IMR-90 (cell line): ENCODE results near the gene TAGLN2. TPM values are rescaled to one million over a fixed set of nuclear protein-coding genes. Genes with fewer than 3 reads are reported as not detected.

Experiments used
- ATAC-seq: fragments of 200-7000 bp; cut with Tn5 transposase; 2 replicates; pipeline ENCODE4 v1.9.1; 2020; ENCODE audit warnings: low read depth, mild to moderate bottlenecking, moderate library complexity
- BruUV-seq: library from RNA; stranded (reverse); fragments of 400-500 nt; replicated peaks from 2 replicates; lab custom pipeline; 2021; lab: Mats Ljungman, UMichigan
- CTCF ChIA-PET: fragments of 300-600 bp; formaldehyde crosslinking; extraction: SDS; loops from one replicate; lab custom pipeline; 2021; ENCODE audit warnings: antibody characterized with exemption; lab: Yijun Ruan, JAX
- POLR2A ChIA-PET: fragments of 300-600 bp; sonication (Branson Sonifier 250); formaldehyde crosslinking; loops from one replicate; lab custom pipeline; 2022; ENCODE audit warnings: antibody characterized with exemption; ENCODE audit not compliant: unreplicated experiment; lab: Charles Lee
- DNase-seq: peaks from one replicate; pipeline ENCODE4 v3.0.0; 2013
- H2AFZ ChIP-seq: replicated peaks from 2 replicates; pipeline ENCODE3; 2013; ENCODE audit warnings: low read length, mild to moderate bottlenecking; ENCODE audit not compliant: poor library complexity
- H2AK5ac ChIP-seq: 2 replicates; pipeline ENCODE4 v1.6.1; 2013; ENCODE audit warnings: low read depth, low read length, inconsistent platforms
- H2AK9ac ChIP-seq: replicated peaks from 2 replicates; pipeline ENCODE3; 2013; ENCODE audit warnings: mild to moderate bottlenecking, low read depth, low read length, moderate library complexity; ENCODE audit not compliant: poor library complexity
- H2BK120ac ChIP-seq: 2 replicates; pipeline ENCODE4 v1.6.1; 2013; ENCODE audit warnings: low read depth, low read length, inconsistent platforms
- H2BK15ac ChIP-seq: 3 replicates; pipeline ENCODE4 v1.6.1; 2013; ENCODE audit warnings: low read depth, low read length, inconsistent platforms
- H2BK20ac ChIP-seq: 2 replicates; pipeline ENCODE4 v1.6.1; 2013; ENCODE audit warnings: low read depth, mild to moderate bottlenecking, inconsistent platforms, low read length, moderate library complexity
- H2BK5ac ChIP-seq: 2 replicates; pipeline ENCODE4 v1.6.1; 2013; ENCODE audit warnings: mild to moderate bottlenecking, low read depth, low read length, inconsistent platforms; ENCODE audit not compliant: poor library complexity, severe bottlenecking
- H3K14ac ChIP-seq: replicated peaks from 2 replicates; pipeline ENCODE4 v1.6.1; 2013; ENCODE audit warnings: low read depth, low read length, inconsistent platforms
- H3K18ac ChIP-seq: 2 replicates; pipeline ENCODE4 v1.6.1; 2013; ENCODE audit warnings: low read depth, low read length, control low read depth
- H3K23ac ChIP-seq: 2 replicates; pipeline ENCODE4 v1.6.1; 2013; ENCODE audit warnings: low read depth, low read length, inconsistent platforms
- H3K27ac ChIP-seq: 2 replicates; pipeline ENCODE4 v1.5.1; 2013; ENCODE audit warnings: mild to moderate bottlenecking, control low read depth, low read length; ENCODE audit not compliant: insufficient read depth
- H3K27me3 ChIP-seq: 2 replicates; pipeline ENCODE4 v1.6.1; 2013; ENCODE audit warnings: low read length; ENCODE audit not compliant: control insufficient read depth, insufficient read depth
- H3K36me3 ChIP-seq: 2 replicates; pipeline ENCODE4 v1.6.1; 2013; ENCODE audit warnings: low read length, mixed read lengths; ENCODE audit not compliant: control insufficient read depth, insufficient read depth
- H3K4ac ChIP-seq: 2 replicates; pipeline ENCODE4 v1.6.1; 2013; ENCODE audit warnings: low read depth, low read length, inconsistent platforms
- H3K4me1 ChIP-seq: 2 replicates; pipeline ENCODE4 v1.6.1; 2013; ENCODE audit warnings: low read length, mixed read lengths; ENCODE audit not compliant: control insufficient read depth, insufficient read depth
- H3K4me2 ChIP-seq: 2 replicates; pipeline ENCODE4 v1.6.1; 2013; ENCODE audit warnings: low read depth, mild to moderate bottlenecking, control low read depth, low read length, moderate library complexity
- H3K4me3 ChIP-seq: 2 replicates; pipeline ENCODE4 v1.5.1; 2013; ENCODE audit warnings: low read depth, mild to moderate bottlenecking, control low read depth, low read length, moderate library complexity; ENCODE audit not compliant: insufficient read depth
- H3K56ac ChIP-seq: 2 replicates; pipeline ENCODE4 v1.6.1; 2013; ENCODE audit warnings: low read length, inconsistent platforms; ENCODE audit not compliant: insufficient read depth; ENCODE audit errors: extremely low read depth
- H3K79me1 ChIP-seq, 2 experiments: 2 replicates each; pipeline ENCODE4 v1.6.1; 2013; ENCODE audit warnings: low read length in 2 of 2, inconsistent platforms in 1 of 2, low read depth in 1 of 2
- H3K9ac ChIP-seq: 2 replicates; pipeline ENCODE4 v1.6.1; 2013; ENCODE audit warnings: low read depth, low read length, control low read depth
- H3K9me1 ChIP-seq: 2 replicates; pipeline ENCODE4 v1.6.1; 2013; ENCODE audit warnings: low read length, inconsistent platforms; ENCODE audit not compliant: insufficient read depth
- H3K9me3 ChIP-seq: 2 replicates; pipeline ENCODE4 v1.6.1; 2013; ENCODE audit warnings: low read length; ENCODE audit not compliant: control insufficient read depth, insufficient read depth
- H4K20me1 ChIP-seq: 2 replicates; pipeline ENCODE4 v1.6.1; 2013; ENCODE audit warnings: low read length, inconsistent platforms; ENCODE audit not compliant: insufficient read depth
- H4K5ac ChIP-seq: 2 replicates; pipeline ENCODE4 v1.6.1; 2013; ENCODE audit warnings: mild to moderate bottlenecking, low read depth, low read length, control low read depth
- H4K8ac ChIP-seq, 2 experiments: 2 replicates each; pipeline ENCODE4 v1.6.1; 2013; ENCODE audit warnings: low read depth in 2 of 2, low read length in 2 of 2, control low read depth in 1 of 2, inconsistent platforms in 1 of 2
- H4K91ac ChIP-seq: 2 replicates; pipeline ENCODE4 v1.6.1; 2013; ENCODE audit warnings: low read depth, low read length, inconsistent platforms; ENCODE audit not compliant: insufficient read depth
- BHLHE40 ChIP-seq: fragments of 150-350 bp; IDR thresholded peaks from 2 replicates; pipeline ENCODE4 v1.6.1; 2016; ENCODE audit warnings: mild to moderate bottlenecking, low read depth, low read length
- CEBPB ChIP-seq: IDR thresholded peaks from 2 replicates; pipeline ENCODE4 v1.6.1; 2012; ENCODE audit warnings: low read depth, low read length, improper control_type of control experiment
- CHD1 ChIP-seq: IDR thresholded peaks from 2 replicates; pipeline ENCODE4 v1.6.1; 2012; ENCODE audit warnings: low read depth, low read length, improper control_type of control experiment
- CTCF ChIP-seq: conservative IDR thresholded peaks from 2 replicates; pipeline ENCODE4 v1.5.1; 2012; ENCODE audit warnings: mild to moderate bottlenecking, low read depth, low read length, improper control_type of control experiment
- ELK1 ChIP-seq: fragments of 150-350 bp; IDR thresholded peaks from 2 replicates; pipeline ENCODE4 v1.6.1; 2016; ENCODE audit warnings: low read depth, mild to moderate bottlenecking, low read length, moderate library complexity, borderline replicate concordance
- MAZ ChIP-seq: IDR thresholded peaks from 2 replicates; pipeline ENCODE4 v1.6.1; 2012; ENCODE audit warnings: low read depth, mild to moderate bottlenecking, low read length, improper control_type of control experiment, moderate library complexity, borderline replicate concordance
- MXI1 ChIP-seq: IDR thresholded peaks from 2 replicates; pipeline ENCODE4 v1.6.1; 2012; ENCODE audit warnings: low read depth, mild to moderate bottlenecking, low read length, moderate library complexity, borderline replicate concordance
- NFE2L2 ChIP-seq: fragments of 150-350 bp; IDR thresholded peaks from 2 replicates; pipeline ENCODE4 v1.6.1; 2016; ENCODE audit warnings: low read depth, mild to moderate bottlenecking, low read length
- whole genome bisulfite sequencing, 2 experiments: methylation state at CpG; one replicate each; pipeline versions ENCODE4 v1.1.5 to v1.1.7; 2013; ENCODE audit warnings: missing lambda C conversion rate in 2 of 2; ENCODE audit not compliant: insufficient read length in 1 of 2; ENCODE audit errors: extremely low coverage in 2 of 2; 5-methylcytosine and 5-hydroxymethylcytosine counted together
- dilution Hi-C: fragments of 300-500 bp; cut with HindIII; formaldehyde crosslinking; loops from one replicate; pipeline ENCODE4 v1.14.3; 2018; ENCODE audit warnings: low sequenced_read_pairs; ENCODE audit not compliant: unreplicated experiment
- in situ Hi-C: fragments of 300-500 bp; cut with MboI; formaldehyde crosslinking; loops from 3 replicates; pipeline ENCODE4 v1.14.3; 2019; ENCODE audit warnings: low sequenced_read_pairs, inconsistent platforms, mixed read lengths
- intact Hi-C: fragments of 100-400 bp; cut with micrococcal nuclease; formaldehyde crosslinking; loops from 2 replicates; pipeline ENCODE4 v1.10.0; 2022
- polyA plus RNA-seq, 3 experiments: library from polyadenylated mRNA; depleted of rRNA; stranded (reverse); fragments of >200 nt; gene quantifications; 2 replicates each; pipeline ENCODE4 v1.2.3, GENCODE V29; 2012; ENCODE audit warnings: low replicate concordance in 1 of 3
- total RNA-seq: library from RNA; depleted of rRNA; stranded (reverse); fragments of >200 nt; gene quantifications from 2 replicates; pipeline ENCODE4 v1.2.3, GENCODE V29; 2012

TAGLN2 gene
- total and polyA plus RNA-seq, 2 of the 4 experiments (the other 2 are of a cell fraction) = 440 to 634 TPM

GRCh38 chr1:159939678-159940002 lies 14.3 kb upstream of the TAGLN2 start:
- no peak overlapping the region for H3K4me3 ChIP-seq
- H3K9me1 ChIP-seq = no peaks in the 10 kb centered on the region
- no peak overlapping the region for H4K5ac ChIP-seq
- H2BK120ac ChIP-seq = no peak overlapping the region
- no peak overlapping the region for H3K23ac ChIP-seq
- no peak overlapping the region for H2AK9ac ChIP-seq
- no peak overlapping the region for H3K27ac ChIP-seq
- H3K27me3 ChIP-seq = peaks cover 62% of the 10 kb centered on the region
- H3K4ac ChIP-seq = no peak overlapping the region
- BruUV-seq = no TSS peak
- ATAC-seq (no peak), DNase-seq (no peak)
- H2AFZ ChIP-seq = no peak overlapping the region
- no peak overlapping the region for H3K14ac ChIP-seq
- no peak overlapping the region for H3K56ac ChIP-seq
- no peak overlapping the region for H3K18ac ChIP-seq
- ChIA-PET CTCF (interaction anchor here (6.4 kb wide), 1 partner anchor 67 kb away, joined by 48 read pairs; no protein-coding TSS in a partner anchor), POLR2A (no interaction called here)
- dilution Hi-C loops = no loop called here
- H4K8ac ChIP-seq = no peak overlapping the region
- no peaks in the 10 kb centered on the region for H3K79me1 ChIP-seq
- no peak overlapping the region for H3K4me2 ChIP-seq
- no peaks in the 10 kb centered on the region for H3K36me3 ChIP-seq
- TF ChIP-seq MXI1 = no peak
- TF ChIP-seq NFE2L2 = no peak
- TF ChIP-seq CEBPB = no peak
- TF ChIP-seq ELK1 = no peak
- TF ChIP-seq MAZ = no peak
- no peak for TF ChIP-seq BHLHE40
- no peak for TF ChIP-seq CHD1
- no peak for TF ChIP-seq CTCF
- H4K91ac ChIP-seq = no peak overlapping the region
- H2BK20ac ChIP-seq = no peak overlapping the region
- H3K9me3 ChIP-seq = no peaks in the 10 kb centered on the region
- in situ Hi-C loops = loop anchor here (5.0 to 10.0 kb wide), 2 partner anchors 68 to 435 kb away; no protein-coding TSS in a partner anchor
- no peak overlapping the region for H2BK15ac ChIP-seq
- H3K4me1 ChIP-seq = no peaks in the 10 kb centered on the region
- no peaks in the 10 kb centered on the region for H4K20me1 ChIP-seq
- intact Hi-C loops = loop anchor here (10.0 kb wide), 1 partner anchor 435 kb away; no protein-coding TSS in a partner anchor
- 50% methylated on average over 2 of the region's 3 CpGs; no CpG with 5 or more reads in 1 of the 2 experiments for WGBS, 2 experiments
- no peak overlapping the region for H3K9ac ChIP-seq
- no peak overlapping the region for H2AK5ac ChIP-seq
- H2BK5ac ChIP-seq = no peak overlapping the region
